Prostate gland (tissue), 2 donors: ENCODE results near the gene SLC35A5.

Source experiments
- CTCF ChIP-seq, 4 experiments: fragments of 200-600 bp in 2 of 4; fragments of 450-650 bp in 2 of 4; sonication (generic) in 2 of 4; IDR thresholded peaks; 1 replicate in 3 of 4; 2 replicates in 1 of 4; pipeline ENCODE4 v1.5.1; 2016 to 2019; ENCODE audit warnings: antibody characterized with exemption in 4 of 4, mild to moderate bottlenecking in 2 of 4, moderate library complexity in 2 of 4
- POLR2A ChIP-seq: fragments of 450-650 bp; IDR thresholded peaks from one replicate; pipeline ENCODE4 v1.6.1; 2016; ENCODE audit warnings: antibody characterized with exemption, mild to moderate bottlenecking

GRCh38 chr3:112629425-112629824 is 67.6 kb downstream of the SLC35A5 start:
- TF ChIP-seq CTCF (IDR thresholded peaks at IDR 0.05) (no peak), POLR2A (no peak)
